Caco-2 (cell line): Measurements from ENCODE around the gene M6PR. TPM values are rescaled to one million over a fixed set of nuclear protein-coding genes. Genes with fewer than 3 reads are reported as not detected.

Experiments used
- BruUV-seq: library from RNA; stranded (reverse); fragments of 400-500 nt; replicated peaks from 2 replicates; lab custom pipeline; 2021; lab: Mats Ljungman, UMichigan
- CTCF ChIA-PET: fragments of 300-600 bp; sonication (Branson Sonifier 250); formaldehyde crosslinking; loops from one replicate; lab custom pipeline; 2022; ENCODE audit warnings: antibody characterized with exemption; lab: Charles Lee
- POLR2A ChIA-PET: fragments of 300-600 bp; sonication (Branson Sonifier 250); formaldehyde crosslinking; loops from one replicate; lab custom pipeline; 2022; ENCODE audit warnings: antibody characterized with exemption; lab: Charles Lee
- DNase-seq, 2 experiments: peaks; one replicate each; pipeline versions ENCODE4 v3.0.0 to v3.0.0-alpha.2; 2020 to 2022
- H3K27me3 ChIP-seq: replicated peaks from 2 replicates; pipeline ENCODE4 v1.6.0; 2011; ENCODE audit warnings: low read length; ENCODE audit not compliant: control insufficient read depth, insufficient read depth
- H3K36me3 ChIP-seq: 2 replicates; pipeline ENCODE4 v1.5.1; 2011; ENCODE audit warnings: low read length; ENCODE audit not compliant: control insufficient read depth, insufficient read depth
- H3K4me1 ChIP-seq: fragments of 250-450 bp; sonication (Bioruptor Pico); 2 replicates; pipeline ENCODE4 v1.5.1; 2020; ENCODE audit warnings: mild to moderate bottlenecking
- H3K4me3 ChIP-seq: 2 replicates; pipeline ENCODE4 v1.5.1; 2011; ENCODE audit warnings: low read depth, mild to moderate bottlenecking, control low read depth, low read length
- H3K9me3 ChIP-seq: fragments of 250-450 bp; sonication (Bioruptor Pico); 2 replicates; pipeline ENCODE4 v1.5.1; 2020; ENCODE audit warnings: mild to moderate bottlenecking, moderate library complexity
- H3K27ac Mint-ChIP-seq: one replicate; pipeline ENCODE4 v1.8.0; 2022; ENCODE audit warnings: mixed read lengths; ENCODE audit not compliant: unreplicated experiment
- H3K27me3 Mint-ChIP-seq: one replicate; pipeline ENCODE4 v1.8.0; 2022; ENCODE audit warnings: mixed read lengths; ENCODE audit not compliant: insufficient read depth, unreplicated experiment
- H3K36me3 Mint-ChIP-seq: one replicate; pipeline ENCODE4 v1.8.0; 2022; ENCODE audit warnings: mild to moderate bottlenecking, mixed read lengths; ENCODE audit not compliant: insufficient read depth, unreplicated experiment
- H3K4me1 Mint-ChIP-seq: one replicate; pipeline ENCODE4 v1.8.0; 2022; ENCODE audit warnings: low read depth, mixed read lengths; ENCODE audit not compliant: unreplicated experiment
- H3K4me3 Mint-ChIP-seq: one replicate; pipeline ENCODE4 v1.8.0; 2022; ENCODE audit warnings: mild to moderate bottlenecking, moderate library complexity, mixed read lengths; ENCODE audit not compliant: unreplicated experiment
- H3K9me3 Mint-ChIP-seq: one replicate; pipeline ENCODE4 v1.8.0; 2022; ENCODE audit warnings: mixed read lengths; ENCODE audit not compliant: unreplicated experiment
- intact Hi-C: fragments of 100-400 bp; cut with micrococcal nuclease; formaldehyde crosslinking; loops from one replicate; pipeline ENCODE4 v1.10.0; 2022; ENCODE audit not compliant: unreplicated experiment
- total RNA-seq: library from RNA; stranded (reverse); gene quantifications from 2 replicates; pipeline ENCODE4 v1.2.3, GENCODE V29; 2022
- TF ChIP-seq, protein P1 (sequence below), 2 experiments: fragments of 200-600 bp in 1 of 2; IDR thresholded peaks; 1 replicate in 1 of 2; 2 replicates in 1 of 2; pipeline versions ENCODE4 v1.5.1 to v1.8.0; 2011 to 2022; ENCODE audit warnings: antibody characterized with exemption in 1 of 2, control low read depth in 1 of 2, inconsistent platforms in 1 of 2, low read depth in 1 of 2, low read length in 1 of 2, mild to moderate bottlenecking in 1 of 2, moderate library complexity in 1 of 2; ENCODE audit not compliant: insufficient read depth in 1 of 2, severe bottlenecking in 1 of 2, unreplicated experiment in 1 of 2

Gene M6PR
- total RNA-seq, 1 experiment from 2014 or later = 310 TPM

DNA sequence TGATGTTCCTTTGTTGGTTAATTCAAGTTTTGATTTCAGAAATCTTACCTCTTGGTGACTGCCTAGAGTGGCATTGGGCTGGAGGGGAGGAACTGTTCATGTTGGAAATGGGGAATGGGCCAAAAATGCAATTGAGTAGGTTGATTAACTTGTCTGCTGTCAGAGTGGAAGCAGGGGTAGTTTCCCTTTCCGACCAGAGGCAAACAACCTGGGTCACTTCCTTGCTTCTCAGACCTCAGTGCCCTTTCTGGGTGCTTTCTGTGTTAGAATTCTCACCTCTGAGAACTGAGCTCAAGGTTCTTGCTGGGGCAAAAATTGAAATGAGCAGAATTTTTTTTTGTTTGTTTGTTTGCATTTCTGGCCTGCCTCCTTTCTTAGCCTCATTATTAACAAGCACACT is 2.3 kb upstream of the M6PR start:
- intact Hi-C loops = no loop called here
- TF ChIP-seq, protein P1, sequence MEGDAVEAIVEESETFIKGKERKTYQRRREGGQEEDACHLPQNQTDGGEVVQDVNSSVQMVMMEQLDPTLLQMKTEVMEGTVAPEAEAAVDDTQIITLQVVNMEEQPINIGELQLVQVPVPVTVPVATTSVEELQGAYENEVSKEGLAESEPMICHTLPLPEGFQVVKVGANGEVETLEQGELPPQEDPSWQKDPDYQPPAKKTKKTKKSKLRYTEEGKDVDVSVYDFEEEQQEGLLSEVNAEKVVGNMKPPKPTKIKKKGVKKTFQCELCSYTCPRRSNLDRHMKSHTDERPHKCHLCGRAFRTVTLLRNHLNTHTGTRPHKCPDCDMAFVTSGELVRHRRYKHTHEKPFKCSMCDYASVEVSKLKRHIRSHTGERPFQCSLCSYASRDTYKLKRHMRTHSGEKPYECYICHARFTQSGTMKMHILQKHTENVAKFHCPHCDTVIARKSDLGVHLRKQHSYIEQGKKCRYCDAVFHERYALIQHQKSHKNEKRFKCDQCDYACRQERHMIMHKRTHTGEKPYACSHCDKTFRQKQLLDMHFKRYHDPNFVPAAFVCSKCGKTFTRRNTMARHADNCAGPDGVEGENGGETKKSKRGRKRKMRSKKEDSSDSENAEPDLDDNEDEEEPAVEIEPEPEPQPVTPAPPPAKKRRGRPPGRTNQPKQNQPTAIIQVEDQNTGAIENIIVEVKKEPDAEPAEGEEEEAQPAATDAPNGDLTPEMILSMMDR (IDR thresholded peaks at IDR 0.05; ENCODE audit: insufficient read depth in 1 of 2, low read depth in 1 of 2, low read length in 1 of 2, severe bottlenecking in 1 of 2, unreplicated experiment in 1 of 2) = no peak
- Histone ChIP-seq H3K4me3 (no peak overlapping the region), H3K9me3 (peaks cover 4% of the 10 kb centered on the region; the same call in 1 of the 2 replicates), H3K27me3 (no peaks in the 10 kb centered on the region), H3K4me1 (peaks cover 6% of the 10 kb centered on the region), H3K36me3 (no peaks in the 10 kb centered on the region)
- peaks cover 22% of the 10 kb centered on the region for H3K9me3 Mint-ChIP-seq
- no TSS peak for BruUV-seq
- no peak overlapping the region for H3K27ac Mint-ChIP-seq
- ChIA-PET CTCF (interaction anchor here (2.5 kb wide), 1 partner anchor 98 kb away, joined by 29 read pairs; no protein-coding TSS in a partner anchor), POLR2A (no interaction called here)
- no peak for DNase-seq
- no peak overlapping the region for H3K4me3 Mint-ChIP-seq
- peaks cover 22% of the 10 kb centered on the region for H3K36me3 Mint-ChIP-seq
- H3K27me3 Mint-ChIP-seq = no peaks in the 10 kb centered on the region
- H3K4me1 Mint-ChIP-seq = peaks cover 7% of the 10 kb centered on the region

DNA sequence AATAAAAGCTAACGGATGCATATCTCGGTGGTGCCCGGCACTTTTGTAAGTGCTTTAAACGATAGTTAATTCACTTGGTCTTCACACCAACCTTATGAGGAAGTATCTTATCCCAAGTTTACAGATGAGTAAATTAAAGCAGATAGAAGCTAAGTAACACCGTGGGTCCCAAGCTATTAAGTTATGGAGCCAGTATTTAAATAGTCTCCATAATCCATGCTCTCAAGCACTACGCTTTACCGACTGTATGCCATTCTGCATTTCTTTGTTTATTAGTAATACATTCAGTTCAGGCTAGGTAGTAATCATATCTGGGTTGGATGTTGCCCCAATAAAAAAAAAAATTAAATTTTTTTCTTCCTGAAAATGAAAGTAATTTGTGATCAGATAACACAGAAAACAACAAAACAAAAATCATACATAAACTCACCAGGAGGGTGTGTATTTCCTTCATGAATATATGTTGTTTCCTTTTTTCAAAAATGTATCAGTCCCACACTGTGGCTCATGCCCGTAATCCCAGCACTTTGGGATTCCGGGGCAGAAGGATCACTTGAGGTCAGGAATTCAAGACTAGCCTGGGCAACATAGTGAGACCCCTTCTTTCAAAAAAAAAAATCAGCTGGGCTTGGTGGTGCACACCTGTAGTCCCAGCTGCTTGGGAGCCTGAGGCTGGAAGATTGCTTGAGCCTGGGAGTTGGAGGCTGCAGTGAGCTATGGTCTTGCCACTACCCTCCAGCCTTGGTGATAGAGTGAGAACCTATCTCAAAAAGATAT is 1.4 kb upstream of the M6PR start:
- CTCF ChIA-PET = interaction anchor here (2.4 to 2.5 kb wide), 2 partner anchors 87 to 99 kb away, joined by 15 to 29 read pairs; no protein-coding TSS in a partner anchor
- peak overlapping the region; percentile 69 for H3K4me3 ChIP-seq
- H3K27me3 ChIP-seq = no peaks in the 10 kb centered on the region
- DNase-seq = no peak
- peaks cover 4% of the 10 kb centered on the region; the same call in 1 of the 2 replicates for H3K9me3 ChIP-seq
- intact Hi-C loops = loop anchor here (1.0 kb wide), 2 partner anchors 19 to 88 kb away; no protein-coding TSS in a partner anchor
- Mint-ChIP-seq H3K4me1 (peaks cover 9% of the 10 kb centered on the region), H3K27me3 (no peaks in the 10 kb centered on the region), H3K9me3 (peaks cover 22% of the 10 kb centered on the region), H3K36me3 (peaks cover 30% of the 10 kb centered on the region), H3K4me3 (peak overlapping the region; percentile 83), H3K27ac (peak overlapping the region; percentile 77)
- TF ChIP-seq, protein P1 (IDR thresholded peaks at IDR 0.05; ENCODE audit: insufficient read depth in 1 of 2, low read depth in 1 of 2, low read length in 1 of 2, severe bottlenecking in 1 of 2, unreplicated experiment in 1 of 2) = no peak
- BruUV-seq = no TSS peak
- peaks cover 1% of the 10 kb centered on the region for H3K36me3 ChIP-seq
- peaks cover 6% of the 10 kb centered on the region for H3K4me1 ChIP-seq
- POLR2A ChIA-PET = interaction anchor here (1.2 kb wide), 2 partner anchors 10 to 99 kb away, joined by 3 to 4 read pairs; no protein-coding TSS in a partner anchor

DNA sequence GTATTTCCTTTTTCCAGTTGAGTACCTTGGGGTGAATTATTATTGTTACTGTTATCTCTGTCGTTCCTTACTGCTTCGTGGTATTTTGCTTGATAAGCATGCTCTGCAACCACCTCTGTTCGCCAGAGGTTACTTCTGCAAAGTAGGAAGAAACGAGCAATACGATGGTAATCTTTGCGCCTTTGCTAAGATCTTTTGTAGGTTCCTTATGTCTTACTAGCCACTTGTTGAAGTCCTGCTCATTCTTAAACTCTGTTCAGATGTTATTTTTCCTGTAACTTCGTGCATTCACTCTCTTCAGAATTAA is 729 bp upstream of the M6PR start:
- Histone ChIP-seq H3K27me3 (no peaks in the 10 kb centered on the region), H3K36me3 (peaks cover 2% of the 10 kb centered on the region), H3K9me3 (peaks cover 4% of the 10 kb centered on the region; the same call in 1 of the 2 replicates), H3K4me1 (peaks cover 6% of the 10 kb centered on the region), H3K4me3 (peak overlapping the region; percentile 69)
- Mint-ChIP-seq H3K36me3 (peaks cover 36% of the 10 kb centered on the region), H3K4me1 (peaks cover 9% of the 10 kb centered on the region), H3K4me3 (peak overlapping the region; percentile 83), H3K9me3 (peaks cover 22% of the 10 kb centered on the region), H3K27ac (peak overlapping the region; percentile 77), H3K27me3 (no peaks in the 10 kb centered on the region)
- TF ChIP-seq, protein P1 (IDR thresholded peaks at IDR 0.05; ENCODE audit: insufficient read depth in 1 of 2, low read depth in 1 of 2, low read length in 1 of 2, severe bottlenecking in 1 of 2, unreplicated experiment in 1 of 2) = no peak
- DNase-seq = no peak
- ChIA-PET CTCF (interaction anchor here (0.6 to 2.5 kb wide), 11 partner anchors 11 to 293 kb away, joined by 3 to 29 read pairs (median 5); partner anchors contain the start of genes PHC1 and RIMKLB), POLR2A (interaction anchor here (0.6 to 1.5 kb wide), 12 partner anchors 10 to 1202 kb away, joined by 3 to 17 read pairs (median 3); partner anchors contain the start of gene PHC1)
- TSS peak; percentile 62 for BruUV-seq
- intact Hi-C loops = loop anchor here (1.0 kb wide), 2 partner anchors 20 to 89 kb away; no protein-coding TSS in a partner anchor
